Measurements from ENCODE around the gene CASP2.
"Not testable (repeated sequence)": the region's sequence is repeated elsewhere in the genome, so short reads cannot be mapped to it uniquely, and the experiment has no call there.

The CASP2 gene

DNA sequence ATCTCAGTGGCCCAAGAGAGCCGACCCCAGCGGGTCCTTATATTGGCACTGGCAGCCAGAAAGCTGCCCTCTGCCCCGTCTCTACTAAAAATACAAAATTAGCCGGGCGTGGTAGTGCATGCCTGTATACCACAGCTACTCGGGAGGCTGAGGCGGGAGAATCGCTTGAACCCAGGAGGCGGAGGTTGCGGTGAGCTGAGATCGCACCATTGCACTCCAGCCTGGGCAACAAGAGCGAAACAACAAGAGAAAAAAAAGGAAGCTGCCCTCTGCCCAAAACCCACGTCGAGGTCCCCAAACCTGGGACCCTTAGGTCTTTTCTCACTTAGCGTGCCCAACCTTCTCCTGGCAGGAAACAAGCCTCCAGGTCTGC, 24.0 kb upstream of the CASP2 start:
- DNase-seq (ENCODE audit: low read depth) = not testable (repeated sequence)

DNA sequence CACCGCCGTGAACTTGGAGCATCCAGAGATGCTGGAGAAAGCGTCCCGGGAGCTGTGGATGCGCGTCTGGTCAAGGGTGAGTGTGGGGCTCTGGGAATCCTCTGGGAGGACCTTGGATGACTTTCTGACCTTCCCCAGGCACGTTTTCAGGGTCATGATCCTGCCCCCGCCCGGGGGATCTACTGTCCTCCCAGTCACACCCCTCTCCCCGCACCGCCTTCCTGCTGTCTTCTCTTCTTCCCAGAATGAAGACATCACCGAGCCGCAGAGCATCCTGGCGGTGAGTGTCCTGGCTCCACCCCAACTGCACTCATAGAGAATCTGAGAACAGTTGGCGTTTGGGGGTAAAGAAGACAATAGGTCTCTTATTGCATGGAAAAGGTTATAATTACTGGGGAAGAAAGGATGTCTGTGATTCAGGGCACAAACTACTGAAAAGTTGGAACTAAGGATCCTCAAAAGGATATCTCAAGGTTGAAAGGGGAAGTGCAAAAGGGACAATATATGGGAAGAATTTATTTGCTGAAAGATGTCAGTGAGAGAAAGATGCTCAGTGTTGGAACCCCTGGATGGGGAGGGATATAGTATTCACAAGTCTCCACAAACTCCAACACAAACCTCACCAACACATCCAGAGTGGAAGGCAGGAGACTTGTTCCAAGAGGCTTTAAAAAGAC, 23.0 kb upstream of the CASP2 start:
- no peak for DNase-seq (ENCODE audit: low read depth)

DNA sequence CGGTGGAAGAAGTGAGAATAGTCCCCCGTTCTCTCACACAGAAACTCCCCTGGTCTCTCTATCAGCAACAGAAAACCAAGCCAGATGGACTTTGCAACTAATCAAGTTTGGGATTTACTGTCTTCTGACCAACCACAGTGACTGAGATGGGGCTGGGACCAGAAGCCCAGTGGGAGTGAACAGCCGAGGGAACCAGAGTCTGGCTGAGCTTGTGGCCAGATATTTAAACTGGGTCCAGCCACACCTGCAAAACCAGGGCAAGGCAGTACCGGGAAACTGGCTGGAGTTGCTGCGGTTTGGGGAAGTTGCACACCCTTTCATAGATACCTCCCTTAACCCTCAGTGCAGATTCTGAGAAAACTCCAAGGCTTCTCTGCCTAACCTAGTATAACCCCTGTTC, 18.9 kb upstream of the CASP2 start:
- no peak for DNase-seq (ENCODE audit: low read depth)

DNA sequence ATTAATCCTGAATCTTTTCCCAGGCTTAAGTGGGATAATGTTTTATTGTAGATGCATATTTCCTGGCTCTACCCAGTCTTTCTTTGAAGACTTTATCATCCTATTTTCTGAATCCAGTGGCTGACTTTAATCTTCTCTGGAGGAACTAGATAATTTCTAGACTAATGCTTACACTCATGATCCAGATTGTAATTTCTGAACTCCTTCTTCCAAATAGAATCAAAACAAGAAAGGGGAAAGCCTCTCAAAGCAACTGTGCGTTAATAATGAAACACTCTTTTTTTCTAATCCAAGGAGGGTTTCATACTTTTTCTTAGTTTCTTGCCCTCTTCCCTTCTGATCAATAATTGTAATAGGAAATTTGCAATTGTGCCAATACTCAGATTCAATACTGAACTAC, 16.9 kb upstream of the CASP2 start:
- DNase-seq (ENCODE audit: low read depth) = no peak

DNA sequence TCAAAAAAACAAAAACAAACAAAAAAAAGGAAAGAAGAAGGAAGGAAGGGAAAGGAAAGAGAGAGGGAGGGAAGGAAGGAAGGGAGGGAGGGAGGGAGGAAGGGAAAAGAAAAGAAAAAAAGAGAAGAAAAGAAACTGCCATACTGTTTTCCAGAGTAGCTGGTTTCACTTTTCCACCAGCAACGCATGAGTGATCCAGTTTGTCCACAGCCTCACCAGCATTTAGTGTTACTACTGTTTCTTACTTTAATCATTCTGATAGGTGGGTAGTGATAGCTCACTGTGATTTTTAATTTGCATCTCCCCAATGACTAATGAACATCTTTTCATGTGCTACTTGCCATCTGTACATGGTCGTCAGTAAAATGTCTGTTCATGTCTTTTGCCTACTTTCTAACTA, 15.3 kb upstream of the CASP2 start:
- DNase-seq (ENCODE audit: low read depth) = no peak

DNA sequence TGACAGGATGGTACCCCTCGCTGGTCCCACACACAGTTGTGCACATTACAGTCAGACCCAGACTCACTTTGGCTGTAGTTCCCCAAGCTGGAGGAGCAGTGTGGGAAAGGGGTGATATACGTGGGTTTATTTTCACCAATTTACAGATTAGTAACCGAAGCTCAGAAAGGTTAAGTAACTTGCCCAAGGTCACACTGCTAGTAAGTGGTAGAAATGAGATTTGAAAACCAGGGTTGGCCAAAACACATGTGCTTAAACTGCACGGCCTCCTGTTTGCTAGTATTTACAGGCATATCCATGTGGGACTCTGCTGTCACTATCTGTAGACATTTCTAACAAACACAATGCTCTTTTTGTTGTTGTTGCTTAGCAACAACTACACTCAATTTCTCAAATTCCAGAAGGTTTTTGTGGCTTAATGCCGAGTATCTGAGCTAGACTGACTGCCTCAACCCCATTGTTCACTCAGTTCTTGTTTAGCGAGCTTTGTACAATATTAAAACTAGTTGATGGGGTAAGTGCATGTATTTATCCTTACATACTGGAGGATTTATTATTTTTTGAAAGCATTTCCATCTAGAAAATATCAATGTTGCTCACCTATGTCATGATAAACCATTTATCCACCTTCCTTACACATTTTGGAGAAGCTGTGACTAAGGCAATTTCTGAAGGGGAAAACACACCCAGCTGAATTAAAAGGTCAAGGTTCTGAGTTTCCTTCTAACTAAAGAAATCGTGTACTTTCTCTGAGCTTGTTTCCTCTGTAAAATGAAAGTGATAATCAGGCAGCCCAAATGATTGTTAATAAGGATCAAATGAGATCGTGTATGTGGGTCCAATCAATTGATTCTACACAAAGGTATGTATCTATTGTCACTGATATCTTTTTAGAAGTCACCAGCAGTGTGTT, 8.7 kb upstream of the CASP2 start:
- DNase-seq (ENCODE audit: low read depth) = no peak

DNA sequence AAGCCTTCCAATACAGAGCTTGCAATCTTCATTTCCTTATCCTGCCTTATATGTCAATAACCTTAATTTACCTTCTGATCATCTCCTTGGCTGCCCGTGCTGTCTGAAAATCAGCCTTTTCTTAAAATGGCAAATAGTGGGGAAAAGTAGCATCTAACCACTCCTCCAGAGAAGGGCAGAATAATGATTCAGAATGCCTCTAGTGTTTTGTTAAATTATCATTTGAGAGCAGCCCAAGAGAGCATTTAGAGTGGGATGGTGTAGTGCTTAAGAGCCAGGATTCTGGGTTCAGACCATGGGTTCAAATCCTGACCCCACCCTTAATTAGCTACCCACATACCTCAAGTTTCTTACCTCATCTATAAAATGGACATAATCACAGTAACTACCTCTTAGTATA, 8.0 kb upstream of the CASP2 start:
- DNase-seq (ENCODE audit: low read depth) = no peak

DNA sequence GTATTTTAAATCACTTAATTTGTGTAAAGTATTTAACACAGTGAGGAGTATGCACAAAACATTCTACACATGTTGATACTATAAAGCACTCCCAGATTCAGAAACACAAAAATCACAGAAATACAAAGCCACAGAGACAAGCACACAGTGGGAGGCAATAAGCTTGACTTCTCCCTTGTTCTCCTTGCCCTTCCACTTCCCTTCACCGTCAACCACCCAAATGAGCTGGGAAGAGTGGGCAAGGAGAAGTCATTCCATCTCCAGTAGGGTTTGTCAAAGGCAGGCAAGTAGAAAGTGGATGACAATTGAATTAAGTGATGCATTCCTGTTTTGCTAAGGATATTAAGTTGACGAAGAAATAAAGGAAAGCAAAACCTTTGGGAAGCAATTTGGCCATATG, 7.6 kb upstream of the CASP2 start:
- no peak for DNase-seq (ENCODE audit: low read depth)

DNA sequence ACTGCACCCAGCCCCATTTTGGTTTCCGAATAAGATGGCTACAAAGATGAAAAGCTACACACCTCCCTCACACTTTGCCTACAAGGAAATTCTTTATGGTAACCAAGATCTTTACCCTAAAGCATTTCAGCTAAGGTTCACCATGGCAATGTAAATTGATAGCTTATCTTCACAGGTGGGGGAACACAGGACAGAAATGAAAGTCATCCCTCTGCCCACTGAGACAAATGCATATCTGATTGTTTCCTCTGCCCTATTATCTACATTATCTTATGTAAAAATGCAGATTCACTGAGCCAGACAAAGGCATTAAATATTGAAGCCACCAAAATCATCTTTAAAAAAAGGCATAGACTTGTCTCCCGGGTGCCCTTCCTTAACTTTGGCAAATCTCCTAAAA, 6.6 kb upstream of the CASP2 start:
- no peak for DNase-seq (ENCODE audit: low read depth)

DNA sequence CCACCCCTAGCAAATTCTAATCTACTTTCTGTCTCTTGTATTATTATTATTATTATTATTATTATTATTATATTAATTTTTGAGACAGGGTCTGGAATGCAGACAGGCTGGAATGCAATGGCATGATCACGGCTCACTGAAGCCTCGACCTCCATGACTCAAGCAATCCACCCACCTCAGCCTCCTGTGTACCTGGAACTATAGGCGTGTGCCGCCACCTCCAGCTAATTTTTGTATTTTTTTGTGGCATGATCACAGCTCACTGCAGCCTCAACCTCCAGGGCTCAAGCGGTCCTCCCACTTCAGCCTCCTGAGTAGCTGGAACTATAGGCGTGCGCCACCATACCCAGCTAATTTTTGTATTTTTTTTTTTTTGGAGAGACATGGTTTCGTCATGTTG, 6.0 kb upstream of the CASP2 start:
- no peak for DNase-seq (ENCODE audit: low read depth)

DNA sequence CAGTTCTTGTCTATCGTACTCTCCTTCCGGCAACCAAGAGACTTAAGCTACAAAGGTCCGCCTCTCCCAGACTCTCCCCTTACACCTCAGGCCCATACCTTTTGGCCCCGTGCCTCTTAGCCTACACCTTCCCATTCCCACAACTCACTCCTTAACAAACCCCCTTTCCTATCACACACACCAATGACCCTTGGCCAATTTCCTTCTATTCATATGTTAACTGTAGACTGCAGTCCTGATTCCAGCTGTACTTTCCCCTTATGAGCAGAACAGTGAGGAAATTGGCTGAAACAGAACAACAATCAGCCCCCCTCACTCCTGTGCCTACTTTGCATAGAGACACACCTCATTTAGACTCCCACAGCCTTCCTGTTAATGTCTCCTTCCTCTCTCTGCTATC, 4.8 kb upstream of the CASP2 start:
- DNase-seq (ENCODE audit: low read depth) = no peak

DNA sequence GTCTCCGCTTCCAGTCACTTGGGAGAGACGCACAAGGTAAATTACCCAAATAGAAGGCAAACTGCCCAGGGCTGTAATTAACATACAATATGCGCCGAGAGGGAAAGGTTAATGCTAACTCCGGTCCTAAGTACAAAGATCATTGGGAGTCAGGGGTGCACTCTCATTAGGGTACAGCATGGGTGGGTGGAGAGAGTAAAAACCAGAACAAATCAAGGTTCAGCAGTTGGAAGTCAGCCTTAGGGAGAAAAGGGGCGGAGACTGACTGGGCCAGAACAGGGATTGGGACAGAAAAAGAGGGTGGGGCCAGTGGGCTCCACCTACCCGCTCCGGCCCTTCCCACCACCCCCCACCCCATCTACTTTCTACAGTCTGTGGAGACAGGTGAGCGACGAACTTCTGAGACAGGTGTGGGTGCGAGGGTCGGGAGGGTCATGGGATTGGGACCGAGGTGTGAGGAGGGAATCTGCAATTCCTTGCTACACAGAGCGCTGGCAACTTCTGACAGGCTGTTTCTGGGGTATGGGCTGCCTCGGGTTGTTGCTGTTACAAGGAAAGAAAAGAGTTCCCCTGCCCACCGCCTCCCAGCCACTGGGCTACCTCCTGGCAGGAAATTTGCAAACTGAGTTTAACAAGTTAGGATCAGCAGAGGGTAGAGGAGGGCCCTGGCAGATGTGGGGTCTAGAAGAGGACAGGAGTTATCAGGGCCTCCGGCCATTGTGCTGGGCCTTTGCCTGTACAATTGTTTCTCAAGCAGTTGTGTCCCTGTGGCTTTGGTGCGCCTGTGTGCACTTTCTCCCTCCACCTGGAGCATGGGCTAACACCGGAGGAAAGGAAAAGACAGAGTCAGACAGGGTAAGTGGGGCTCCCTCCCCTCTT, 3.3 kb upstream of the CASP2 start, which contains the start of gene TMEM139:
Gene TMEM139, plus strand, starts transcription at position 368 of the 879 bp plus-strand sequence. CDS start 1,000 bp downstream, outside the sequence.
- DNase-seq (ENCODE audit: low read depth) = no peak

DNA sequence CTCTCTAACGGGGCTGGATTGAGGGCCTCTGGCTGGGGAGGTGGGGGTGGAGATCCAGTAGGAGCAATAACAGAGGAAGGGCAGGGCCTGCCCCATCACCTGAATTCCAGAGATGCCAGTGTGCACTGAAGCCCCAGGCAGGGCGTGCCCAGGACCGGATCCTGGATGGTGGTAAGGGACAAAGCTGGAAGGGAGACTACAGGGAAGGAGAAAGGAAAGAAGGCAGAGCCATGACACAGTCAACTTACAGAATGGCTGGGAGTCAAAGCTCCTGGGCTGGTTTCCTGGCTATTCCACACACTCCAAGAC, 2.7 kb upstream of the CASP2 start:
- DNase-seq (ENCODE audit: low read depth) = no peak

DNA sequence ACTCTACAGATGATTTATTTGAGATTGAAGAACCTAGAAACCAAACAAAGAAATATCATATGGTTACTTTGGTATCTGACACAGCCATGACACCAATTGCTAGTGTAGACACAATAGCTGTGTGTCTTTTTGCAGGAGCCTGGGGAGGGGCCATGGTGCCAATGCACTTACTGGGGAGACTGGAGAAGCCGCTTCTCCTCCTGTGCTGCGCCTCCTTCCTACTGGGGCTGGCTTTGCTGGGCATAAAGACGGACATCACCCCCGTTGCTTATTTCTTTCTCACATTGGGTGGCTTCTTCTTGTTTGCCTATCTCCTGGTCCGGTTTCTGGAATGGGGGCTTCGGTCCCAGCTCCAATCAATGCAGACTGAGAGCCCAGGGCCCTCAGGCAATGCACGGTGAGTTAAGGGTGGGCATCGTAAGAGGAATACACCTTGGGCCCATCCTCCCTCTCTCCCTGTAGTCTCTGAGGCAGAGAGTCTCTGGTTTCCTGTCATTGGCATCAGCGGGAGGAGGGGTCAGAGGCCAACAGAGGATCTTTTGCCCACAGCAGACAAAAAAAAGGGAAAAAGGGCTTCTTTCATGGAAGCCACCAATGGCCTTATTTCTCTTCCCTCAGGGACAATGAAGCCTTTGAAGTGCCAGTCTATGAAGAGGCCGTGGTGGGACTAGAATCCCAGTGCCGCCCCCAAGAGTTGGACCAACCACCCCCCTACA, 2.2 kb upstream of the CASP2 start:
- no peak for DNase-seq (ENCODE audit: low read depth)

DNA sequence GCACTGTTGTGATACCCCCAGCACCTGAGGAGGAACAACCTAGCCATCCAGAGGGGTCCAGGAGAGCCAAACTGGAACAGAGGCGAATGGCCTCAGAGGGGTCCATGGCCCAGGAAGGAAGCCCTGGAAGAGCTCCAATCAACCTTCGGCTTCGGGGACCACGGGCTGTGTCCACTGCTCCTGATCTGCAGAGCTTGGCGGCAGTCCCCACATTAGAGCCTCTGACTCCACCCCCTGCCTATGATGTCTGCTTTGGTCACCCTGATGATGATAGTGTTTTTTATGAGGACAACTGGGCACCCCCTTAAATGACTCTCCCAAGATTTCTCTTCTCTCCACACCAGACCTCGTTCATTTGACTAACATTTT, 1.6 kb upstream of the CASP2 start:
- DNase-seq (ENCODE audit: low read depth) = no peak

DNA sequence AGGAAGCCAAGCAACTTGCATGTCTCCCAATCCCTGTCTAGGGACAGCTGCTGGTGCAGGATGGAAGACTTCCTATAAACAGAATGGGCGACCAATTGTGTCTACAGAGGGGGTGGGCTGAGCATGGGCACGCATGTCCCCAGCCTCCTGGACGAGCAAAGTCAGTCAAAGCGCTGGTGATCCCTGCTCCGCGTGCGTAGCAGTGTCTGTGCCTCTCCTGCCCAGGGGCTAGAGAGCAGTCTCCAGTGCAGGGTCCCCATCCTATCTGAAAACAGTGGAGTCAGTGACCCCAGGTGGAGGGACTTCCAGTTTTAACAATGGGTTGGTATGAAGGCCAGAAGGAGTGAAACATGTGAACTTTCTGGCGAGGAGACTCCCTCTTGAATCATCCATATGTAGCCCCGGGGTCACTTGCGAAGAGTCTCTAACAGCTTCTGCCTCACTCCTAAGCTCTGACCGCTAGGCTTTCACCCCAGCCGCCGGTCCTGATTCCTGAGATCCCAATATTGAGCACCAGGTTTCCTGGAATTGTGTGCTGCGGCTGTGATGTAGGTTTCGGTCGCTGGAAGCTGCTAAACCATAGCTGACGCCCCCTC, 714 bp upstream of the CASP2 start:
- DNase-seq (ENCODE audit: low read depth) = no peak

DNA sequence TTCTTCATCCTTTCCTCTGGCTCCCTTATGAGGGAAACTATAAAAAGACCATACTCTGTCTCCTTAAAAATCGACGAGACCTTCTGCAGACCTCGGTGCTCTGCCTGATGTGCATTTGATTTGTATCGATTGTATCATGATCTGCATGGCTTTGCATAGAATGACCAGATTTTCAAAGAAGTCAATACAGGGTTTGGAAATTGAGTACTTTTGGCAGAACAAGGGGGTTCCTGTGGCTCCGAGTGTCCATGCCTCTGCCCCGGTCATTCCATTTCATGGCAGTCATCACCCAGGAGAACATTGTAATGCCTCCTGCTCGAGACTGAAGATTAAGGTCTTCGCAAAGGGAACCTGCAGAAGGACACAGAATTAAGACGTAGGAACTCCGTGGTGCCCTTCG, 685 bp downstream of the CASP2 start:
- no peak for DNase-seq (ENCODE audit: low read depth)

DNA sequence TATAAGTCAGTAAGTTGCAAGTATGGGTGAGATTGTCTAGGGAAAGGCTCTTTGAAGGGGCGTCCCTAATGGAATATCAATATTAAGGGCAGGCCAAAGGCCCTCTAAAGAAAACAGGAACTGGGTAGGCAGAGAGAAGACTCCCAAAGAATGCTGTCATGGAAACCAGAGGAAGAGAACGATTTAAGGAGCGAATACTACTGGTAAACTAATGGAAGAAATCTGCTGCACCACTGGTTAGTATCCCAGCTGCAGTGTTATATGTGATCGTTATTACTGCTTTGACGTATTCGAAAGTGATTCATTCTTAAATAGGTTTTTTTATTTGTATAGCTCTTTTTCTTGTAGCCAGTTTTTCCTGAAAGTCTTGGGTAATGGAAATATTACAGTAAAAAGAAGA, 1.3 kb downstream of the CASP2 start:
- no peak for DNase-seq (ENCODE audit: low read depth)

DNA sequence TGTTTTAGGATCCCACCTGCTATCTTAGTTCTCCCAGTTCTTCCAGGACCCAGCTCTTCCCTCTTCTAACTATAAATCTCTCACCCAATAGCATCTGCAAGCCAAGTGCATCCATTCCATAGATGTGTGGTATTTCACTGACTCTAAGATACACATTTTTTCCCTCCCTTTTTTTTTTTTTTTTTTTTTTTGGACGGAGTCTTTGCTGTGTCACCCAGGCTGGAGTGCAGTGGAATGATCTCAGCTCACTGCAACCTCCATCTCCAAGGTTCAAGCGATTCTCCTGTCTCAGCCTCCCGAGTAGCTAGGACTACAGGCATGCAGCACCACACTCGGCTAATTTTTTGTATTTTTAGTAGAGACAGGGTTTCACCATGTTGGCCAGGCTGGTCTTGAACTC, 1.7 kb downstream of the CASP2 start:
- not testable (repeated sequence) for DNase-seq (ENCODE audit: low read depth)

DNA sequence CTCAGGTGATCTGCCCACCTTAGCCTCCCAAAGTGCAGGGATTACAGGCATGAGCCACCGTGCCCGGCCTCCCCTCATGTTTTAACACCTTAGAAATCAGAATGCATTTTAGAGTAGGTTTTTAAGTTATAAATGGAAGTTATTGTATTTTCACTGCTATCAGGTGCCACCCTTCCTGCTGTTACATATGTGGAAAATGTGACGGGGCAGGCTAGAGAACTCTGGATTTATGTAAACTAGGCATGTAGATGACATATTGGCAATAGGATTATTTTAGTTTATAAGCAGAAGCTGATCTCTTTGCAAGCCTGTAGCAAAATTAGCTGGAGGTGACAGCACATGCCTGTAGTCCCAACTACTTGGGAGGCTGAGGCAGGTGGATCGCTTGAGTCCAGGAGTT, 2.1 kb downstream of the CASP2 start:
- no peak for DNase-seq (ENCODE audit: low read depth)

DNA sequence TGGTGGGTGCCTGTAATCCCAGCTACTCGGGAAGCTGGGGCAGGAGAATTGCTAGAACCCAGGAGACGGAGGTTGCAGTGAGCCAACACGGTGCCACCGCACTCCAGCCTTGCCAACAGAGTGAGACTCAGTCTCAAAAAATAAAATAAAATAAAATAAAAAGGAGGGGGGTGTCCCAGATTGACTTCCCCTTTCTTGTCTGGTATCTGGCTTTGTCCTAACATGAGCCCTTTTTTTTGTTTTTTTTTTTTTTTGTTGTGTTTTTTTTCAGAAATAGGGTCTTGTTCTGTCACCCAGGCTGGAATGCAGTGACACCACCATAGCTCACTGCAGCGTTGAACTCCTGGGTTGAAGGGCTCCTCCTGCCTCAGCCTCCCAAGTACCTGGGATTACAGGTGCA, 4.7 kb downstream of the CASP2 start:
- no peak for DNase-seq (ENCODE audit: low read depth)

DNA sequence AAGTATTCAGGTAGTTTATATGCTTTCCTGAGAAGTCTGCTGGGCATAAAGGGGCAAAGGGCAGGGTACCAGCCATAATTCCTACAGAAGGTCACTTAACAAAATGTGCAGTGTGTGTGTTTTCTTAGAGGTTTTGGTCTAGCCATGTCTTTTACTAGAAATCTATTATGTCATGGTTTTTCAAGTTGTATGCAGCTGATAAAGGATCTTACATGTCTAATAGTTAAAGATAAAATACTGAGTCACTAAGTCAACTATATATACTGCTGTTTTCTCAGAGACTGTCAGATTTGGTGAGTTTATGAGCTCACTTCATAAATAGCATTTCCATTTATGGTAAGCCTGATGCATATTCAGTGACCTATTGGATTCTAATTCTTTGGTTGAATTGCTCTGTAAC, 7.7 kb downstream of the CASP2 start:
- DNase-seq (ENCODE audit: low read depth) = no peak
